Neutrophil (primary cell): ENCODE data around the gene PCGF3.
"Not testable (repeated sequence)": the region's sequence is repeated elsewhere in the genome, so short reads cannot be mapped to it uniquely, and the experiment has no call there.

Source experiments
- H3K27ac ChIP-seq: fragments of 200-600 bp; sonication (generic); 2 replicates; pipeline ENCODE4 v1.5.1; 2016; ENCODE audit warnings: mild to moderate bottlenecking, moderate library complexity
- H3K27me3 ChIP-seq: fragments of 200-600 bp; sonication (generic); 2 replicates; pipeline ENCODE4 v1.6.0; 2016; ENCODE audit warnings: mild to moderate bottlenecking
- H3K36me3 ChIP-seq: fragments of 200-600 bp; sonication (generic); 2 replicates; pipeline ENCODE4 v1.5.1; 2017
- H3K4me1 ChIP-seq, 2 experiments: fragments of 200-600 bp in 1 of 2; sonication (generic) in 1 of 2; 1 replicate in 1 of 2; 2 replicates in 1 of 2; pipeline versions ENCODE4 v1.5.1 to v1.6.1; 2013 to 2016; ENCODE audit warnings: low read depth in 1 of 2, low read length in 1 of 2, mild to moderate bottlenecking in 1 of 2, moderate library complexity in 1 of 2; ENCODE audit not compliant: control insufficient read depth in 1 of 2, insufficient read depth in 1 of 2
- H3K4me3 ChIP-seq, 2 experiments: fragments of 200-600 bp in 1 of 2; sonication (generic) in 1 of 2; 1 replicate in 1 of 2; 2 replicates in 1 of 2; pipeline ENCODE4 v1.5.1; 2013 to 2016; ENCODE audit warnings: low read depth in 1 of 2, low read length in 1 of 2, mild to moderate bottlenecking in 1 of 2, moderate library complexity in 1 of 2
- H3K9me3 ChIP-seq: fragments of 200-600 bp; sonication (generic); 2 replicates; pipeline ENCODE4 v1.5.1; 2016
- TF ChIP-seq, protein P1 (sequence below): fragments of 200-600 bp; sonication (generic); IDR thresholded peaks from 2 replicates; pipeline ENCODE4 v1.5.1; 2016; ENCODE audit warnings: antibody characterized with exemption

PCGF3 gene

DNA sequence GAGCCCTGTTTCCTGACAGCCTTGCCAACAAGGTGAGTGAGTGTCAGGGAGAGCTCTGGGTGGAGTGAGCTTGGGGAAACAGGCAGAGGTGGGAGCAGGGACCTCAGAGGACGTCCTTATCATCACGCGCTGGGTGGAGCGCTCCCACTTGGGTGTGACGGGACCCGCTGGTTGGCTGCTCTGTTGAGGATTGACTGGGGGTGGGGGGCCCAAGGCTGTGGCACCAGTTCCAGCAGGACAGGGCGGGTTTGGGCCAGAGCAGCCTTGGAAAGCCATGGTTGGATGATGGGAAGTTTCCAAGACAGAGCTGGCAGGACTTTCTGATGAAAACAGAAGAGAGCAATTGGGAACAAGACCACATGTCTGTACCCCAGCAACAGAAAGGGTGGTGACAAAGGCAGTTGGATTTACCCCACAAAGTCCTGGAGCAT is 3.0 kb upstream of the PCGF3 start:
- no peaks in the 10 kb centered on the region for H3K27me3 ChIP-seq

DNA sequence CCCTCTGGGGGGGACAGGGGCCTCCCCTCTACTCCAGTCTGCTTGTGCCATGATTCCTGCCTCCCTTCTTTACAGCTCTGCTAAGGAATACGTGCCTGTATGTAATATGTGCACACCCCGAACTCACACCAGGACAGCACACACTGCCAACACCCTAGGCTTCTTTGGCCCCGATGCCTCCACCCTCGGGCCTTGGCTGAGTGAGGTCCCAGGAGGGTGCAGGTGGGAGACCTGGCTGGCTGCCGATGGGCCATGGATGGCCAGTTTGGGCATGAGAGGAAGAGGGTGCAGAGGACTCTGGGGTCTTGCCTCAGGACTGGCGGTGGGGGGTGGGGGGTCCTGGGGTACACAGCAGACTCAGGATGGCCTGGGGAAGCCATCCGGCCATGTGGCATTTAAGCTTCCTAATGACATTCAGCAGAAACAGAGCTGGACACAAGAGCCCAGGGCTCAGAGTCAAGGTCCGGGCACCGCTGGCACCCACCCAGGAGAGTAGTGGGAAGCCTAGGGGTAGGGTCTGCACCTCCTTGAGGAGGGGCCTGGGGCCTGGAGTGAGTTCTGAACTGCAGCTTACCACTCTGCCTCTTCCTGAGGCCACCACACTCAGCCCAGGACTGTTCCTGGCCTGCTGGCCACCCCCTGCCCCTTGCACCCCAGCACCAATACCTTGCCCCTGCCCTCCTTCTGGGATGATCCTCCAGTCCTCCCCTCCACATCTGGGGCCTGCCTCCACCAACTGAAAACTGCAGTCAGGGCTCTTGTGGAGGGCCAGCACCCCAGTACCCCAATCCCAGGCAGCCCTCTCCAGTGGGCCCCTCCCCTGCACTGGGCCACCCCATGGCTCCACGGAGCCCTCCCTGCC is 2.1 kb upstream of the PCGF3 start:
- Histone ChIP-seq H3K9me3 (no peaks in the 10 kb centered on the region), H3K4me1 (peaks cover 43 to 61% of the 10 kb centered on the region in 2 experiments), H3K27me3 (no peaks in the 10 kb centered on the region), H3K36me3 (no peaks in the 10 kb centered on the region), H3K4me3 (no peak overlapping the region), H3K27ac (no peak overlapping the region)
- TF ChIP-seq, protein P1, sequence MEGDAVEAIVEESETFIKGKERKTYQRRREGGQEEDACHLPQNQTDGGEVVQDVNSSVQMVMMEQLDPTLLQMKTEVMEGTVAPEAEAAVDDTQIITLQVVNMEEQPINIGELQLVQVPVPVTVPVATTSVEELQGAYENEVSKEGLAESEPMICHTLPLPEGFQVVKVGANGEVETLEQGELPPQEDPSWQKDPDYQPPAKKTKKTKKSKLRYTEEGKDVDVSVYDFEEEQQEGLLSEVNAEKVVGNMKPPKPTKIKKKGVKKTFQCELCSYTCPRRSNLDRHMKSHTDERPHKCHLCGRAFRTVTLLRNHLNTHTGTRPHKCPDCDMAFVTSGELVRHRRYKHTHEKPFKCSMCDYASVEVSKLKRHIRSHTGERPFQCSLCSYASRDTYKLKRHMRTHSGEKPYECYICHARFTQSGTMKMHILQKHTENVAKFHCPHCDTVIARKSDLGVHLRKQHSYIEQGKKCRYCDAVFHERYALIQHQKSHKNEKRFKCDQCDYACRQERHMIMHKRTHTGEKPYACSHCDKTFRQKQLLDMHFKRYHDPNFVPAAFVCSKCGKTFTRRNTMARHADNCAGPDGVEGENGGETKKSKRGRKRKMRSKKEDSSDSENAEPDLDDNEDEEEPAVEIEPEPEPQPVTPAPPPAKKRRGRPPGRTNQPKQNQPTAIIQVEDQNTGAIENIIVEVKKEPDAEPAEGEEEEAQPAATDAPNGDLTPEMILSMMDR: no peak

More for the DNA sequence above, 3.0 kb upstream of the PCGF3 start:
- Histone ChIP-seq H3K4me3 (no peak overlapping the region), H3K9me3 (no peaks in the 10 kb centered on the region), H3K36me3 (no peaks in the 10 kb centered on the region), H3K27ac (no peak overlapping the region), H3K4me1 (peaks cover 36 to 53% of the 10 kb centered on the region in 2 experiments)
- TF ChIP-seq, protein P1: no peak

DNA sequence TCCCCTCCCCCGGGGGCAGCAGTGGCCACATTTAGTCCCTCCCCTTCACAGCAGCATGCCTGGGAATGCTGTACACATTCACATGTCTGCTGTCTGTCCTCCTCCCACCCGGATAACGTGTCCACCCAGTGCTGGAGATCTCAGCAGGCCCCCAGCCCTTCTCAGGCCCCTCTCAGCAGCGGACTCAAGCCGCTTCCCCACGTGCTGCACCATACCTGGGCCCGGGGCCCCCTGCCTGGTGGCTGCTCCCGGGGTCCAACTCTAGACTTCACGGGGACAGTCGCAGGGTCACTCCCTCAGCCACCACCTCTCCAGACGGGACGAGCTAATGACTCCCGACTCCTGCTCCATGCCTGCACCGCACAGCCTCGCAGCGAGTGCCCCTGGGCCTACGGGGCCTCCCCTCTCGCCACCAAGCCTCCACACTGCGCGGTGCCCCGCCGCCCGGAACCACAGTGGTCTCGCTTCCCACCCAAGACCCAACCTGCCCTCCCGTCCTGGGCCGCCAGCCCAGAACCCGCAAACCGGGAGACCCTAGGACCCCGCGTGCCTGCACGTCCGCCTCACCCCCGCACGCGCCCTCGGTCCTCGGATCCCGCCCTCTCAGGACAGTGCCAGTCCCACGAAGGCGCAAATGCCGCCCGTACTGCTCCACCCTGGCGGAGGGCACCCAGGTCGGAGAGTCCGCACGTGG is 1.3 kb upstream of the PCGF3 start:
- Histone ChIP-seq H3K36me3 (no peaks in the 10 kb centered on the region), H3K4me3 (peak overlapping the region; percentile 77 to 97), H3K9me3 (no peaks in the 10 kb centered on the region), H3K27me3 (no peaks in the 10 kb centered on the region), H3K4me1 (peaks cover 43 to 61% of the 10 kb centered on the region in 2 experiments), H3K27ac (peak overlapping the region; percentile 86)
- TF ChIP-seq, protein P1: no peak

DNA sequence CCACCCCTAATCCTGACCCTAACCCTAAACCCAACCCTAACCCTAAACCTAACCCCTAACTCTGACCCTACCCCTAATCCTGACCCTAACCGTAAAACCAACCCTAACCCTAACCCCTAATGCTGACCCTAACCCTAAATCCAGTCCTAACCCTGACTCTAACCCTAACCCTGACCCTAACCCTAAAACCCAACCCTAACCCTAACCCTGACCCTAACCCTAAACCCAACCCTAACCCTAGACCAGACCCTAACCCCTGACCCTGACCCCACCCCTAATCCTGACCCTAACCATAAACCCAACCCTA is 708 bp upstream of the PCGF3 start:
- Histone ChIP-seq H3K4me1 (peaks cover 43 to 61% of the 10 kb centered on the region in 2 experiments), H3K27ac (peak overlapping the region; percentile 86), H3K27me3 (no peaks in the 10 kb centered on the region), H3K4me3 (peak overlapping the region; percentile 77 to 97), H3K36me3 (no peaks in the 10 kb centered on the region), H3K9me3 (no peaks in the 10 kb centered on the region)
- TF ChIP-seq, protein P1: no peak

DNA sequence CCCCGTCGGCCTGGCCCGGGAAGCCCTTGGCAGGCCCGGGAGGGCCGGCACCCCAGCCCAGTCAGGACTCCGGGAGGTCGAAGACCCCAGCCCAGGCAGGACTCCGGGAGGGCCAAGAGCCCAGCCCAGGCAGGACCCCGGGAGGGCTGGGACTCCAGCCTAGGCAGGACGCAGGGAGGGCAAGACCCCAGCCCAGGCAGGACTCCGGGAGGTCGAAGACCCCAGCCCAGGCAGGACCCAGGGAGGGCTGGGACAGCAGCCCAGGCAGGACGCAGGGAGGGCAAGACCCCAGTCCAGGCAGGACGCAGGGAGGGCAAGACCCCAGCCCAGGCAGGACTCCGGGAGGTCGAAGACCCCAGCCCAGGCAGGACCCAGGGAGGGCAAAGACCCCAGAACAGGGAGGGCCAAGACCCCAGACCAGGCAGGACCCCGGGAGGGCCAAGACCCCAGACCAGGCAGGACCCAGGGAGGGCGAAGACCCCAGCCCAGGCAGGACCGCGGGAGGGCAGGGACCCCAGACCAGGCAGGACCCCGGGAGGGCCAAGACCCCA is 526 bp downstream of the PCGF3 start:
- not testable (repeated sequence) for H3K27me3 ChIP-seq, H3K36me3 ChIP-seq, H3K9me3 ChIP-seq
- peaks cover 54 to 69% of the 10 kb centered on the region in 2 experiments for H3K4me1 ChIP-seq
- peak overlapping the region; percentile 77 to 97 for H3K4me3 ChIP-seq
- H3K27ac ChIP-seq: peak overlapping the region; percentile 86
